Germinal center (tissue), 1 donor: ENCODE results near the gene VGLL3.
A peak's percentile ranks its signal among the peaks of the same experiment; 100 is the strongest.
"Not testable (repeated sequence)": the region's sequence is repeated elsewhere in the genome, so short reads cannot be mapped to it uniquely, and the experiment has no call there.

Experiments
- DNase-seq: peaks from one replicate; pipeline ENCODE4 v3.0.0; 2012; ENCODE audit warnings: mixed read lengths, low spot score

Gene VGLL3

DNA sequence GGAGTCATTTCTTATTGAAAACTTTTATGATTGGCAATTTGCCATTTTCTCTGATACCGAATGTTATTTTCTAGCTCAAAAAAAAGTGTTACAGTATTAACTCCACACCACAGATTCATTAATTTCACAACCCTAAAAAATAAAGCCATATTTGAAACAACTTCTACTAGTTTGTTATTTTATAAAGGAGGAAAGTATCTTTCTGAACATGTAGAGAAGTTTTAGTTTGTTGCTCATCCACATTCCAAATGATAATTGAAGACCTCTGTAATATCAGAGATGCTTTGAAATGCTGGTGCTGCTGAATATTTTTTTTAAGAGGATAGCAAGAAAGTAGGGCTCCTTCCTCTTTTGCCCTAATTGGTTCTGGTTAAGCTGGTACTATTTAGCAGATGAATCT lies 1.9 kb downstream of the VGLL3 start:
- no peak for DNase-seq

DNA sequence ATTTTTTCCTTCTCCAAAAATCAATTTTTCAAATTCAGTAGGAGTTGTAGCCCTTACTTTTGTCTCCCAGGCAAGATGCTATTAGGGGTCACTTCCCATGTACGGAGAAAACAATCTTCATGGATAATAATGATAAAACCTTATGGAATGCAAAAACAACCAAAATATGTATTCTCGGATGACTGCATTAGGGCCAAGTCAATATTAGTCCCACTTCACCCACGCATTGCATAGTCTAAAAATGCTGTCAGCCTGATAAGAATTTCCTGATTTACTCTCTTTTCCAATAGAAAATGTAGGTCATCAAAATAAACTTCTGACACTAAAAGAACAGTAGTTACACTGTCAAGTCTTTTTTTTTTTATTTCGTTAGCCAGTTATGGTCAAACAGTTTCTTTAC lies 2.7 kb downstream of the VGLL3 start:
- no peak for DNase-seq

DNA sequence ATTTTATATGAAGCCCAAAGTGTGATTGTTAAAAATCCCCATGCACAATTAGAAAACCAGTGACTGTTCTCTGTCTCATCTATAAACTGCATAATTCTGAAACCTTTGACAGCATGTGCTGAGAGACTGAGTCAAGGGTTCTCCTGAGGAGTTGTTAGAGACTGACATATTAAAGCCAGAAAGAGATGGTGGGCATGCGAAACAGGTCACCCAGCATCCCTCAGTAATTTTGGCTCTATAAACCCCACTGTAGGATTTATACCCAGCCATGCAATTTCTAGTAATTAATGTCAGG lies 3.6 kb downstream of the VGLL3 start:
- DNase-seq, result no peak

DNA sequence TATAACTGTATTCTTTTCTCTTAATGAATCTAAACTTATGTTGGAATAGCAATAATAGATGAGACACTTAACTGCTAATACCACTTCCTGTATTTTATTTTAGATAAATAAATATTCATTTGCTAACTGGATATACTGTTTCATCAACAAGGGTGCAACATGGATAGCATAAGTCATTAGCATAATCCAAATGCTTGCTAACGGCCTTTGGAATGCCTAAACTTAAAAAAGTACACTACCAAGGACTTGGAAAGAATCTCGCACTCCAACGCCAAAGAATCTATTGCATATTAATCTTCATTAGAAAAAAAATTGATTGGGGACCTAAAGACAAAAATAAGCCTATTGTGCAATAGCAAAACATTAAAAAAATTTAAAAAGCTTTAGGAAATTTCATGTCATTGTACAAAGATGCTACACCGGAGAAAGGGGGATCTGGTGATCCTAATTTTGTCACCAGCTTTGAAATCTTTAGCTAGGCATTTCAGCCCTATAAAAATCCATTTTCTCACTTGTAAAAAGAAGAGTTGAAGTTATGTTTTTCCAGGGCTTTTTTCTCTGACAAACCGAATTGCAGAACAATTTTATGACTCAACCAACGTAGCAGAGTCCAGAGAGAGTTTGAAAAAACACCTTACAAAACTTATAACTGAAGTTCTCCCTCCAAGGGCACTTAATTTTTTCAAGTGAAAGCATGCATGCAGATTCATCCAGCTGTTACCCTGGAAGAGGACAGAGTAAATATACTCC lies 4.1 kb downstream of the VGLL3 start:
- DNase-seq, result no peak

DNA sequence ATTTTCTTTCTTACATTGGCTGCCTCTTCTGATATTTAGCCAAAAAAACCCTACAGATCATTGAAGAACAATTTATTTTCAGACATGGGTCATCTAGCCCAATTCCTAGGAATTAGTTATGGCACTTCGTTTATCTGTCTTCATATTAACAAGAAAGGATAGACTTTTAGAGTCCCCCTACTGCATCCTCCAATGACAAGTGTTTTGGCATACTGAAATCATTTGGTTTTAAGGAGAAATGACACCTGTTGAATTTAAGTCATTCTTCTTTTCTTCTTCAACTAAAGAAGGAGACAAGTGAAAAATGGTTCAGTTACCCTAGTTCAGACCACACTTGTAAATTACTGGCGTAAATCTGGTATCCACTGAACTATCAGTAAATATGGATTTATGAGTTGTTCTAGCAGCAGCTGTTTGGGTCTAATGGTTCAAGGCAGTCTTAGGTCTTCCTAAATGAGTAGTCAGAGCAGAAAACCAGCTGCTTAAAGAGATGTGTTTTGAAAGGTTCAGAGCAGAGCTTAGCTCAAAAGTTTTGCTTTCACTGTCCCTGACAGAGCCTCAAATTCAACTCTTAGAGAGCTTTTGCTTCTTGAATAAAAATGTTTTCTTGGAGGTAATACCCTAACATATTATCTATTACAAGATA lies 5.6 kb downstream of the VGLL3 start:
- no peak for DNase-seq

DNA sequence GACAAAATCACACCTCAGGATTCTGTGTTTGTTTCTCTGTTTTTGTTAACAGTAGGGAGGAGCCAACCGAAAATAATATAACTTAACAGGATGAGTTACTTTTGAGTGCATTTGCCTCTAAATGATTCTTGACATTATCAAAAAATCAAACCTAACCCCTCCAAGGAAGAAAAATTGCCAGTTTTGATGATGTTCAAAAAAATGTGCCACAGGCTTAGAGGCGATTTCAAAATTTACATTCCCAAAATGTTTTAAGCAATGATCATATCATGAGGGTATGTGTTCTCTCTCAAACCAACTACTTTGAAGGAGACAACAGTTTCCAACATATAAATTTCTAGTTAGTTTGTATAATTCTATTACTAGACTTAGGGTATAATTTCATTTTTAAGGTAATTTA lies 6.7 kb downstream of the VGLL3 start:
- no peak for DNase-seq

DNA sequence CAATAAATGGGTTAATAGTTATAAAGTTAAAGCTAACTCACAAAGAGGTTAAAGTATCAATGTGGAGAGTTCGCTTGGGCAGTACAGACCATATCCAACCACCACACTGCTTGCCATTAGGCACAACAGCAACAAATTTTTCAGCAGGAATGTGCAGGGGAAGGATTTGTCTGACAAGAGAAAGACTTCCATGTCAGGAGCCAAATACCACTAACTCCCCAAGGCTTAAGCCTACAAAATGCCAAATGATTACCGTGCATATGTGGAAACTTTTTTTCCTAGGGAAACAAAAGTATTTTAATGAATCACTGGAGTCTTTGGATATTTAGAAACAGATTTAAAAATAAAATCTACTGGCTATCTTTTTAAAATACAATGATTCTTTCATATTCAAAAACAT lies 8.1 kb downstream of the VGLL3 start:
- no peak for DNase-seq

DNA sequence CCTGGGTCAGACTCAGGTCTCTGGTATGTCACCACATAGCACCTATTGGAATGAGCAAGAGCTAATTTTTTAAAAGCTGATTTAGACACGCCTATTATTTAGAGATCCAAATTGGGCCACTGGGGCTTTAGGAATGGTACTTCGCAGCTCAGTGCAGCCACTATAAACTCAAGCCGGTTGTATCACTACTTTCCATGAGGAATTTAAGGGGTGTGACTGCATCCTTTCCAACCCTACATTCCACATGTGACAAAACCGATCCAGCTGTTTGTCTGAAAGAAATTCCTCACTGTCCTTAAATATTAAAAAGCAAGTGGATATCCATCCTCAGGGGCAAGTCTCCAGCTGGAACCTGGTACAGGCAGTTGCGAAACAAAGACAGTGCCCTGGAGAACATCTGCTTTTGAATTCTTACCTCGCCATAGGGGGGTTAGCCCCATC lies 12.8 kb downstream of the VGLL3 start:
- no peak for DNase-seq

DNA sequence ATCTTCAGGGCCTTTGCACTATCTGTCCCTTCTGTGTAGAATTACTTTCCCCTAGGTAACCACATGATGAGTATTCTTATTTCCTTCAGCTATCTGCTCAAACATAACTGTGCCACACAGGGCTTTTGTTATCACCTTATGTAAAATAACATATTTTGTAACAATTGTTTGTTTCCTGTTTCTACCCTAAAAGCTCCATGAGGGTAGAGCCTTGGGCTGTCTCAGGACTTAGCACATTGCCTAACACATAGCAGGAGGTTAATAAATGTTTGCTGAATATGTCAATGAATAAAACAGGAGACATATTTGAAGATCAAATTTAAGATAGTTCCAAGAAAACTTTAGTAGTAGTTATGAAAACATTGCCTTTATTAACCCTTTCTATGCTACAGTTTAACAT lies 14.7 kb downstream of the VGLL3 start:
- DNase-seq, result no peak

DNA sequence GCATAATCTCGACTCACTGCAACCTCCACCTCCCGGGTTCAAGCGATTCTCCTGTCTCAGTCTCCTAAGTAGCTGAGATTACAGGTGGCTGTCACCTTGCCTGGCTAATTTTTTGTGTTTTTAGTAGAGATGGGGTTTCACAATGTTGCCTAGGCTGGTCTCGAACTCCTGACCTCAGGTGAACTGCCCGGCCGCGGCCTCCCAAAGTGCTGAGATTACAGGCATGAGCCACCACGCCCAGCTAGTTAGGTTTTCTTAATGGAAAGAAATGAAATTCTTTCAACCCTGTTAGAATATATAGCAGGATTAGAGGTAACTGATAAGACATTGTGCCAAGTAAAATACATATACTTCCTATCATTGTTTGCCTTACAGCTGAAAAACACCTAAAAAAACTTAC lies 16.8 kb downstream of the VGLL3 start:
- not testable (repeated sequence) for DNase-seq

DNA sequence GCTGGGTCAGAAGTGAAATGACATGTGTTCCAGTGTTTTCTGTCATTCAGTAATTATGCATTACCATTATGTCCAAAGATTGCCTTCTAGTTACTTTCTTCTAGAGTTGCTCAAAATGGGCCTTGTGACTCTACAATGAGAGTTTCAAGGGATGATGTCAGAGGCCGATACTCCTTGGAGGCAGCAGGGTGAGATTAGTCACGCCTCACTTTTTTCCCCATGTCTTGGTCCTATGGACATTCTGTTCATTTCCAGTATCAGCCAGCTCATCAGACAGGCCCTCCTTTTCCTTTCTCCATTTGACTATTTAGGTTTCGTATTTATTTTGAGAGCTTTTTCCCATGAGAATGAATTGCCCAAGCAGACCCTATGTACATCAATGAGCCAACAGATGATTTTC lies 17.5 kb downstream of the VGLL3 start:
- no peak for DNase-seq

DNA sequence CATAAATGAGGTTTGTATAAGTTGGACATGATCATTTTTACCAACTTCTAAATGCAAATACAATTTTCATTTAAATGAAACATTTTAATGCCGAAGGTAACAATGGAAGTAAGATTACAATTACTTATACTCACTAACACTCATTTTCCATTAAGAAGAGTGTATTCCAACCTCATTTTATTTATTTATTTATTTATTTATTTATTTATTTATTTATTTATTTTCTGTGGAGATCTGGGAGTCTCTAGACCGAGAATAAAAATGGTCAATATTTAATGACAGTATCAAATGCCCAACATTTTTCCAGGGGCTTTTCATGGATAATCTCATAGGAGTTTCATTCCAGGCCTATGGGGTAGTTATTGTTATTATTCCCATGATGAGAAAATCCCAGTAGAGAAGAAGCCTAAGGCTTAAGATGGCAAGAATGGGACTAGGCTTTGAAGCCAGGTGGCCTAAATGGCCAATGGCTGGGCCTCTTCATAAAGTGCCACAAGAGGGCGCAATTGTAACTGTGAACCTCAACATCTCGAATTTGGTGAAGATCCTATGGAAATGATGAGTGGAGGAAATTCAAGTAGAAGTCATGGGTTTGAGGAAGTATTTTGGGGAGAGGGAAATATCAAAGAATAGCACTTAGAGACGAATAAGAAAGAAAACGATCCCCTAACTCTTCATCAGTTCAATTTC lies 21.3 kb downstream of the VGLL3 start:
- peak; percentile 31 for DNase-seq

DNA sequence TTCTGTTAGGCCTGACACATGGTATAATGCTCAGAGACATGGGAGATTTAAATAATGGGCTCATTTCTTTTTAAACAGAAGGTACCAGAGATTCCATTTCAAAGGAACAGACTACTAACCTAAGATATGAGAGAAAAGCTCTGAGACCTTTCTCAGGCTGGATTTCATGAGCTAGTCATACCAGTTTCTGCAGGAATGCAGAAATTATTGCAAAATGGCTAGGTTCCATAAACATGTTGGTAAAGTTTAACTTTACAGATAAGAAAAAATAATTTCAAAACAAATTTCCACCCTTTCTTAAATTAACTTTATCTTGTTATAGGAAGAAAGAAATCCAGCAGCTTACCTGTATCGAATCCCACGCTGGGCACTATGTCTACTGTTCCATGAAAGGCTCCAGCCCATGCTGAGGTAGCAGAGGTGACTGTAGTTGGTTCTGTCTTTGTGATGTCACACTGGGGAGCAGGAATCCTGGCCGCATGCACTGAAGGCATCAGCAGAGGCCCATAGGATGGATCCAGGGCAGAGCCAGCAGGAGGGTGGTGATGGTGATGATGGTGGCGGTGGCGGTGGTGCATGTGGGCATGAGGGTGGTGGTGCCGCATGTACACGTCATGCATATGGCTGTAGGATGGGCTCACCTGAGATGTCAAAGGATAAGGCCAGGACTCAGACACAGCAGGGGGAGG lies 22.6 kb downstream of the VGLL3 start:
- no peak for DNase-seq

DNA sequence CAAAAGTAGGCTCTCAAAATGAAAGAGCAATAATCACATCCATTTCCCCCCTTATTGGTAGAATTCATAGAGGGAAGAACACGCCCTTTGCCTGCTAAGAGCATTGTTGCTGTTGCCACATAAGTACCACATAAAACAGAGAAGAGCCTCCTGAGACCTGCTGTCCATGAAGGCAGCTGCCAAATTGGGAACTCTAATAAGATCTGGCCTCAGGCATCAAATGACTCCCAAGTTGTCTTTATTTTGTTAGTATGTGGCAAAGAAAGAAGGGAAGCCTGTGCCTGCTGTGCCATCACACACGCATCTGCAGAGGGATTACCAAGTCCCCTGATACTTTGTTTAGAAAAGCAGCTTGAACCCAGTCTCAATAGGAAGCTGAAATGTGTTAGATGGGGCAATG lies 23.9 kb downstream of the VGLL3 start:
- no peak for DNase-seq

DNA sequence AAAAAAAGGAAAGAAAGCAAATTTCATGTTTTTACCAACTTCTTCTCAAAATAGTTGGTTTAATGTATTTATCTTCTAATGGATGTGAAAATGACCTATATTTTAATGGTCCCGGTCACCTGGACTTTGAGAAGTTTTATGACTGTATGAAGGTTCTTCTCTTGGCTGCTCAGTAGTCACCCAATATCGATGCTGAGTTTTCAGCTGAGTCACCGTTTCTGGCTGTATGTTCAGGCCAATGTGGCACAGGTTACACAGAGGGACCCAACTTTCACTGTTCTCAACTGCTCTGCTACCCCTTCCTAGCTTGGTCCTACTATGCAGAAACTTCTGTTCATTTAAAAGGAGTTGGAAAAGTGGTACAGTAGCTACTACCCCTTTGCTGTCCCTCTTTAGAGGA lies 25.8 kb downstream of the VGLL3 start:
- DNase-seq, result no peak

DNA sequence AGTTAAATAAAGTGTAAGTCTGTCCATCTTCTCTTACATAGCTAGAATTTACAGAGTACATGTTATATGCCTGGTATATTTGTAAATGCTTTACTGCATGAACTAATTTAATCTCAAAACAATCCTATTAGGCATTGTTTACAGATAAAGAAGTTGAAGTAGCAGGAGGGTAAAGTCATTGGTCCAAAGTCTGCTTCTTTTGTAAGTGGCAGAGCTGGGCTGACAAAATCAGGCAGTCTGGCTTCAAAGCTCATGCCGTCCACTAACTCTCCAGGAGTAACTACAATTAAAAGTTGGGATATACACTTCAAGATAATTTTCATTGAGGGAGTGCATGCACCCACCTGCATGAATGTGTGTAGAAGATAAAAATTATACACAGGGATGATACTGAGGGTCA lies 27.3 kb downstream of the VGLL3 start:
- DNase-seq, result no peak

DNA sequence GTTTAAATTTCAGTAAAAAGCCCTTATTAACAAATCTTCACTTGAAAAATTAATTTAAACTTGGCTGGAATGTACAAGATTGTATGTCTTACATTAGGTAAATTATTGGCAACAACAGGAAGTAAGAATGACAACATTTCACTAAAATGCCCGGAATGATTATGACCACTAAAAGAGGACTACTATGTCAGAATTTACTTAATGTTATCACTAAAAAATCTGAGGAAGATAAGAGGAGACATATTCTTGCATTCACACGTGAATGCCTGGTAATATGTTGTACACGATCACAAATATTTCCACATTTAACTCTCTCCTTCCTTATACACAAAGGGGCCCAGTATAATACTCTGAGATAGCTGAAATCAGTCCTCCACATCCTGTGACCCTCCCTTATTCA lies 29.7 kb downstream of the VGLL3 start:
- no peak for DNase-seq

DNA sequence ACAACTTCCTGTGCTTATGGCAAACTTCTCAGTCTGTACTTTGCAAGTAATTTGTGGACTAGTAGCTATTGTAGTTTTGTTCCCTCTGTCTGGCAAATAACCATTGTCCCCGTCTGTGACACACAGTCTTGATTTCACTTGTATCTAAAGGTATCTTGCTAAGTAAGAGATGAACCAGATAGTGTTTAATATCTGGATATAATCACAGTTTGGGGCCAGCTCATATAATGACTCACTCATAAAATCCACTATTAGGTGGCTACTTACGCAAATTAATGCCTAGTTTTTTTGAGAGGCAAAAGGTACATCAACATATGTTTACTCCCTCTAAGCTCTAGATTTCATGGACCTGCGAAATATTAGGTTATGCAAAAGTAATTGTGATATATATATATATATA lies 30.4 kb downstream of the VGLL3 start:
- no peak for DNase-seq

DNA sequence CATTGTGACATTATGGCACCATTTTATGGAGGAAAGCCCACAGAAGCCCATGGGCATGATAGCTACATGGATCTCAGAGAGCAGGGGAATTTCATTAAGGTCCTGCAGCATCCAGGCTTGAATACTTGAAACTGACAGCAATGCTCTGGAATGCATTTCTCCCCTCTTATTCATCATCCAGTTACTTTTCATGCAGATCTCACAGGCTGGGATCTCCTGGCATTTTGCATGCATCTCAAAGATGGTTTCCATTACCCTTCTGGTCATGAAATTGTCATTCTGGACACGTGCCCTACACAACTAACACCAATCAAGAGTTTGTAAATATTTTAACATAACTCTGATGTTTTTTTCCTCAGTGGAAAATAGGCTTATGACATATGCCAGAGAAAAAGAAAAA lies 32.4 kb downstream of the VGLL3 start:
- DNase-seq, result no peak

DNA sequence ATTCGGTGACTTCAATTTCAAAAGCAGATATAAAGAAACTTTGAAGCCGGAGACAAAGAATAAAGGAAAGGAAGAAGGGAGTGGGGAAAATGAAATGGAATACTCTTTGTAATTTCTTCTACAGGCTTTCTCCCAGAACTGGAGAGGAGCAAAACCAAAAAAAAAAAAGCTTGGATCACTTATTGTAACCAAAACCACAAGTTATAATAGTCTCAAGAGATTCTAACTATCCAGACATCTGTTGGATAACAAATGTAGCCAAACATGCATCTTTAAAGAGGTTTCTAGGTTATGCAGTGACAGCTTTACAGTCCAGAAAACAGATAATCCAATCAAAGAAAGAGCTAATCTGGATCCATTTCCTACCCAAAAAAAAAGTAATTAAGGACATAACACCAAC lies 36.2 kb downstream of the VGLL3 start:
- no peak for DNase-seq

DNA sequence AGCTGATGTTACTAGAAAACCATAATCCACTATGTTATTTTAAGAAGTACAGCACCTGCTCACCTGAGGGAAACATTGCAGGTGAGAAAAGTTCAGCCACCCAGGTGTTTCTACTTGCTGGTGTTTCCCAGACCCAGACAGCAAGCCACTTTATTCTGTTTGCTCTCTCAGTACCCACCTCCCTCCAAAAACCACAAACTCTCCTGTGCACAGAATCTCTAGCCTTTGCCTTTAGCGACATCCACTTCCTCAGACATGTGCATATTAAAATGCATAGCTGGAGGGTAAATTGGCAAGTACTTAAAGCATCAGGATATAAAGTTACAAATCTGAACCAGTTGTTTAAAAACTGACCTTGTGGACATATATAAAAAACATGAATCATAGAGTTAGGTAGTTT lies 36.7 kb downstream of the VGLL3 start:
- no peak for DNase-seq

DNA sequence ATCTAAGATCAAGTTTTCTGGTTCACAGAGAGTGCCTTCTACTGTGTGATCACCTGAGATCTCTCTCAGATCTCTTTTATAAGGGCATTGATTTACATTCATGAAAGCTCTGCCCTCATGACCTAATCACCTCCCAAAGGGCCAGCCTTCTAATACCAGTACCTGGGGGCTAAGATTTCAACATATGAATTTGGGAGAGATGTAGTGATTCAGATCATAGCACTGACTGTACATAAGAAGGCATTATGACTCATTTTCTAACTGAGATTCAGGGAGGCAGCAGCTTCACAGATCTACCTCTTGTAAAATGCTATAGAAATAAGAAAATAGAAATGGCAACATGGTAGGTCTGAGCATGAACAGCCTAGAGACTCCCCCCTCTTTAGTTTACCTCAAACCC lies 39.6 kb downstream of the VGLL3 start:
- no peak for DNase-seq

DNA sequence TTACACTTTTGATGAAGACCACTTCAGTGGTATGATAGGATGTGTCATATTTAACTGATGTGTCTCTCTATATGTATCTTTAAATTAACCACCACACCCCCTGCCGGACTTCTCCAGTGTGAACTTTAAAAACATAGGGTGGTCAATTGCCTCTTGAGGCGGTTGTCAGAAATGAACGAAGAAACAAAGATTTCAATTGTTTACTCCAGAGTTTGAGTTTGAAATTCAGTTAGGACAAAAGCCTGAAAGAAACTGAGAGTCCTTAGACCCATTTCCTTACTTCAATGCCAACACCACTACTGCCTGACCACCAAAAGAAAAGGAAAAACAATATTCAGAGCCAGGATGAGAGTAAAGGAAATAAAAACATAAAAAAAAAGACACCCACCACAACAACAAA lies 40.2 kb downstream of the VGLL3 start:
- DNase-seq, result no peak
